Thoracic aorta (tissue), 2 donors: ENCODE measurements around the gene AGR2. TPM values are rescaled to one million over a fixed set of nuclear protein-coding genes. Genes with fewer than 3 reads are reported as not detected.

ENCODE experiments used
- ATAC-seq: fragments of 150-250 bp; one replicate; pipeline ENCODE4 v1.8.0; 2017; ENCODE audit warnings: low read depth; ENCODE audit not compliant: insufficient number of reproducible peaks, low FRiP score
- DNase-seq: peaks from one replicate; pipeline ENCODE4 v3.0.0-alpha.2; 2020; ENCODE audit warnings: low spot score
- H3K27ac ChIP-seq, 2 donors: fragments of 200-600 bp; sonication (generic); 1 replicate in 1 of 2; 2 replicates in 1 of 2; pipeline ENCODE4 v1.5.1; 2016; ENCODE audit warnings: mild to moderate bottlenecking in 2 of 2, moderate library complexity in 2 of 2
- H3K27me3 ChIP-seq: fragments of 200-600 bp; sonication (generic); replicated peaks from 2 replicates; pipeline ENCODE4 v1.6.0; 2016; ENCODE audit warnings: mild to moderate bottlenecking; ENCODE audit not compliant: insufficient read depth
- H3K36me3 ChIP-seq: fragments of 200-600 bp; sonication (generic); one replicate; pipeline ENCODE4 v1.5.1; 2016
- H3K4me1 ChIP-seq, 2 donors: fragments of 200-600 bp; sonication (generic); 1 replicate in 1 of 2; 2 replicates in 1 of 2; pipeline versions ENCODE4 v1.5.1 to v1.6.0; 2016; ENCODE audit warnings: low read depth in 2 of 2, mild to moderate bottlenecking in 1 of 2; ENCODE audit not compliant: control insufficient read depth in 1 of 2
- H3K4me3 ChIP-seq: fragments of 200-600 bp; sonication (generic); 2 replicates; pipeline ENCODE4 v1.5.1; 2016; ENCODE audit warnings: mild to moderate bottlenecking
- H3K9me3 ChIP-seq: fragments of 200-600 bp; sonication (generic); 2 replicates; pipeline ENCODE4 v1.5.1; 2016
- CTCF ChIP-seq: fragments of 200-600 bp; sonication (generic); IDR thresholded peaks from one replicate; pipeline ENCODE4 v1.5.1; 2019; ENCODE audit warnings: antibody characterized with exemption
- total RNA-seq, 2 donors: library from RNA; depleted of rRNA; stranded (reverse); fragments of >200 nt; gene quantifications; one replicate each; pipeline versions ENCODE4 v1.1.0 to v1.2.3, GENCODE V29; 2016

The AGR2 gene
- total RNA-seq, 2 donors from 2014 or later, result 25.2 TPM; not detected in 1

- H3K4me3 ChIP-seq, result no peak overlapping the region
- no peaks in the 10 kb centered on the region for H3K36me3 ChIP-seq
- ATAC-seq, result no peak
- DNase-seq, result no peak
- TF ChIP-seq CTCF, result no peak
- H3K9me3 ChIP-seq, result no peaks in the 10 kb centered on the region
- no peaks in the 10 kb centered on the region for H3K27me3 ChIP-seq
- no peaks in the 10 kb centered on the region for H3K4me1 ChIP-seq
- H3K27ac ChIP-seq, result no peak overlapping the region
Observed at GRCh38 chr7:16779051-16779450, 25.7 kb downstream of the AGR2 start.

- no peaks in the 10 kb centered on the region for H3K9me3 ChIP-seq
- H3K4me1 ChIP-seq, result no peaks in the 10 kb centered on the region
- H3K27ac ChIP-seq, result no peak overlapping the region
- ATAC-seq (no peak), DNase-seq (no peak)
- H3K36me3 ChIP-seq, result no peaks in the 10 kb centered on the region
- no peaks in the 10 kb centered on the region for H3K27me3 ChIP-seq
- no peak overlapping the region for H3K4me3 ChIP-seq
- no peak for TF ChIP-seq CTCF
Observed at GRCh38 chr7:16778476-16778875, 26.3 kb downstream of the AGR2 start.

GRCh38 chr7:16776053-16776452 lies 28.7 kb downstream of the AGR2 start:
- H3K36me3 ChIP-seq, result no peaks in the 10 kb centered on the region
- ATAC-seq, result no peak
- H3K4me3 ChIP-seq, result no peak overlapping the region
- no peak overlapping the region for H3K27ac ChIP-seq
- H3K4me1 ChIP-seq, result no peaks in the 10 kb centered on the region
- no peak for DNase-seq
- no peaks in the 10 kb centered on the region for H3K27me3 ChIP-seq
- TF ChIP-seq CTCF, result no peak
- no peaks in the 10 kb centered on the region for H3K9me3 ChIP-seq

- Histone ChIP-seq H3K36me3 (no peaks in the 10 kb centered on the region), H3K27me3 (no peaks in the 10 kb centered on the region), H3K4me3 (no peak overlapping the region), H3K27ac (no peak overlapping the region), H3K9me3 (no peaks in the 10 kb centered on the region), H3K4me1 (no peaks in the 10 kb centered on the region)
- DNase-seq (no peak), ATAC-seq (no peak)
- no peak for TF ChIP-seq CTCF
Observed at GRCh38 chr7:16774986-16775385, 29.8 kb downstream of the AGR2 start.

- no peak for ATAC-seq
Observed at GRCh38 chr7:16774294-16774693, 30.5 kb downstream of the AGR2 start.

More at GRCh38 chr7:16774294-16774693, 30.5 kb downstream of the AGR2 start:
- Histone ChIP-seq H3K27me3 (no peaks in the 10 kb centered on the region), H3K4me1 (no peaks in the 10 kb centered on the region), H3K9me3 (no peaks in the 10 kb centered on the region), H3K4me3 (no peak overlapping the region), H3K27ac (no peak overlapping the region), H3K36me3 (no peaks in the 10 kb centered on the region)
- TF ChIP-seq CTCF, result no peak
- no peak for DNase-seq
